Stimulated activated CD8-positive, alpha-beta memory T cell treated with anti-CD3 and anti-CD28 coated beads, Interleukin-7, amount 100 ng/mL, for 1 hour (primary cell): Measurements from ENCODE around the gene TFDP2.
"Not testable (repeated sequence)": the region's sequence is repeated elsewhere in the genome, so short reads cannot be mapped to it uniquely, and the experiment has no call there.

Experiments used
- DNase-seq, 2 donors: peaks; one replicate each; pipeline ENCODE4 v3.0.0-alpha.2; 2020; ENCODE audit warnings: low read depth in 2 of 2

TFDP2 gene

GRCh38 chr3:142127941-142128658, 21.2 kb downstream of the TFDP2 start:
- no peak for DNase-seq

- DNase-seq = no peak
These were observed 25.1 kb downstream of the TFDP2 start for GRCh38 chr3:142124243-142124642.

GRCh38 chr3:142120707-142121106, 28.6 kb downstream of the TFDP2 start:
- no peak for DNase-seq

GRCh38 chr3:142118911-142119310, 30.4 kb downstream of the TFDP2 start:
- DNase-seq = no peak

GRCh38 chr3:142117056-142117851, 32.1 kb downstream of the TFDP2 start:
- no peak for DNase-seq

- DNase-seq = no peak
These were observed 33.3 kb downstream of the TFDP2 start for GRCh38 chr3:142115867-142116668.

GRCh38 chr3:142112601-142113000, 36.7 kb downstream of the TFDP2 start:
- no peak for DNase-seq

GRCh38 chr3:142106548-142106947, 42.8 kb downstream of the TFDP2 start:
- DNase-seq = no peak

- DNase-seq = no peak
These were observed 43.4 kb downstream of the TFDP2 start for GRCh38 chr3:142105991-142106390.

- DNase-seq = no peak
These were observed 44.6 kb downstream of the TFDP2 start for GRCh38 chr3:142104763-142105162.

- DNase-seq = no peak
These were observed 50.4 kb downstream of the TFDP2 start for GRCh38 chr3:142098964-142099363.

GRCh38 chr3:142097099-142097843, 52.1 kb downstream of the TFDP2 start:
- no peak for DNase-seq

GRCh38 chr3:142095841-142096240, 53.5 kb downstream of the TFDP2 start:
- DNase-seq = no peak

- not testable (repeated sequence) for DNase-seq
These were observed 60.4 kb downstream of the TFDP2 start for GRCh38 chr3:142088925-142089324.

- no peak for DNase-seq
These were observed 60.8 kb downstream of the TFDP2 start for GRCh38 chr3:142088522-142088921.

- no peak for DNase-seq
These were observed 61.7 kb downstream of the TFDP2 start for GRCh38 chr3:142087676-142088075.

GRCh38 chr3:142086581-142087090, 62.7 kb downstream of the TFDP2 start:
- DNase-seq = no peak

- no peak for DNase-seq
These were observed 68.2 kb downstream of the TFDP2 start for GRCh38 chr3:142081178-142081577.

GRCh38 chr3:142077859-142078500, 71.4 kb downstream of the TFDP2 start:
- no peak for DNase-seq

GRCh38 chr3:142077155-142077858, 72.0 kb downstream of the TFDP2 start:
- DNase-seq = no peak
